OCI-LY7 (cell line): Measurements from ENCODE around the gene FBXW7.

Experiments used
- EZH2phosphoT487 ChIP-seq: fragments of 200-600 bp; sonication (generic); IDR thresholded peaks from 2 replicates; pipeline ENCODE4 v1.6.1; 2018; ENCODE audit warnings: low read depth, borderline replicate concordance, mild to moderate bottlenecking, mixed run types, antibody characterized with exemption, low read length, moderate library complexity, mixed read lengths
- TF ChIP-seq, protein P1 (sequence below): fragments of 200-600 bp; sonication (generic); conservative IDR thresholded peaks from 2 replicates; pipeline ENCODE4 v1.5.1; 2014; ENCODE audit warnings: mild to moderate bottlenecking, antibody characterized with exemption, low read length, moderate library complexity, mixed read lengths

DNA sequence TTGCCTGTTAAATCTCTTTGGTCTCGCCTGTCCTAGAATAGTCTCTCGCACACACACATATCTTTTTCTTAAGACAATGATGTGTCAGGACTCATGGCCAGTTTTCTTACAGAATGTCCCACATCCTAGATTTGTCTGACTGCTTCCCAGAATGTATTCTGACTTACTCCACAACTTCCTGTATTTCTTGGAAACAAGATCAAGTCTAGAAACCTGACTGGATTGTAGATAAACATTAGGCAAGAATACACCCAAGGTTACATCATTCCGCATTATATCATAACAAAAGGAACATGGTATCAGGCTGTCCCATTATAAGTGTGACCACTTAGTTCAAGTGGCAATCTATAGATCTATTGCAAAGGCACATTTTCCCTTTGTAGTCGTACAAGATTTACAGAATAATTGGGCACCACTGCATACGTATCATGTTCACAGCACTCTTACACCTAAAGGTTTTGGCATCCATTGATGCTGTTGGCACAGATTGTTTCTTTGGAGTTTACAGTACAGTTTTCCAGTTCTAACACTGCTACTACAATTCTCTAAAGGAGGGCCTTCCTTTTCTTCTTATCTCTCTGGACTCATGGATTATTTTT lies 56.4 kb downstream of the FBXW7 start:
- TF ChIP-seq, protein P1, sequence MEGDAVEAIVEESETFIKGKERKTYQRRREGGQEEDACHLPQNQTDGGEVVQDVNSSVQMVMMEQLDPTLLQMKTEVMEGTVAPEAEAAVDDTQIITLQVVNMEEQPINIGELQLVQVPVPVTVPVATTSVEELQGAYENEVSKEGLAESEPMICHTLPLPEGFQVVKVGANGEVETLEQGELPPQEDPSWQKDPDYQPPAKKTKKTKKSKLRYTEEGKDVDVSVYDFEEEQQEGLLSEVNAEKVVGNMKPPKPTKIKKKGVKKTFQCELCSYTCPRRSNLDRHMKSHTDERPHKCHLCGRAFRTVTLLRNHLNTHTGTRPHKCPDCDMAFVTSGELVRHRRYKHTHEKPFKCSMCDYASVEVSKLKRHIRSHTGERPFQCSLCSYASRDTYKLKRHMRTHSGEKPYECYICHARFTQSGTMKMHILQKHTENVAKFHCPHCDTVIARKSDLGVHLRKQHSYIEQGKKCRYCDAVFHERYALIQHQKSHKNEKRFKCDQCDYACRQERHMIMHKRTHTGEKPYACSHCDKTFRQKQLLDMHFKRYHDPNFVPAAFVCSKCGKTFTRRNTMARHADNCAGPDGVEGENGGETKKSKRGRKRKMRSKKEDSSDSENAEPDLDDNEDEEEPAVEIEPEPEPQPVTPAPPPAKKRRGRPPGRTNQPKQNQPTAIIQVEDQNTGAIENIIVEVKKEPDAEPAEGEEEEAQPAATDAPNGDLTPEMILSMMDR, result no peak
- TF ChIP-seq EZH2phosphoT487, result no peak
